ENCODE measurements around the gene ZXDC. TPM values are rescaled to one million over a fixed set of nuclear protein-coding genes. Genes with fewer than 3 reads are reported as not detected.
A peak's percentile ranks its signal among the peaks of the same experiment; 100 is the strongest.

The ZXDC gene
- total and polyA plus RNA-seq, 2 donors (not counting 3 experiments of a cell fraction or from before 2014, with no cell fraction given), result 15.2 to 22.6 TPM

DNA sequence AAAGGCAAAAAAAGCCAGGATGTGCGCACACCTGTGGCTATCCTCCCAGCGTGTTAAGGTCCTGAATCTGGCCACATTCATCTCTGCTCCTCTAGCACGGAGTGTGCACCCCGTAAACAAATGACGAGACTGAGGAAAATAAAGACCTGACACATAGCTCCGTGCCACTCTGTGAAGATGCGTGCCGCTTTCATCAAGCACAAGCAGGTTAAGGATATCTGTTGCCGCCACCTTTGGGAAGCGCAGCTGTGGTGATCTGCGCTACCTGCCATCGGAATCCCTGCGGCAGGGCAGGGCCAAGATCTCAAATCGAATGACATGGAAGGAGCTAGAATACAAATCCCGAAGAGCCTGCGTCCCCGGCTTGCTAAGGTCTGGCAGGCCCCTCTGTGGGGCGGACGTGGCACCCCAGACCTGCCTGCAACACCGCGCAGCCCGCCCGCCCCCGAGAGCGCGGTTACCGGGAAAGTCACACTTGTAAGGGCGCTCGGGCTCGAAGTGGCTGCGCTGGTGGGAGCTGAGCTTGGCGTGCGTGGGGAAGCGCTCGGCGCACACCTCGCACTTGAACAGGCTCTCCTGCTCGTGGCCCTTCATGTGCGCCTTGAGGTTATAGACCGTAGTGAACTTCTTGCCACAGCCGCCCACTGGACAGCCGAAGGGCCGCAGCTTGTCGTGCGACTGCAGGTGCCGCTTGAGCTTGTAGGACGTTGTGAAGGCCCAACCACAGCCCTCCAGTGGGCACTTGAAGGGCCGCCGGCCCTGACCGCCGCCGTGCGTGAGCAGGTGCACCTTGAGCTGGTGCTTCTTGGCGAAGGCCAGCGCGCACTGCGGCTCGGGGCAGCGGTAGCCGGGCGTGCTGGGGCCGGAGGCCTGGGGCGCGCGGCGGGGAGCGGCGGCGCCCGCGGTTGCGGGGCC lies 936 bp downstream of the ZXDC start:
- H3K9ac ChIP-seq (replicated peaks; ENCODE audit: extremely low read depth, insufficient read depth, low read length), result peak overlapping the region; percentile 75
- intact Hi-C loops (cut with micrococcal nuclease), result loop anchor here (2.0 to 10.0 kb wide), 4 partner anchors 216 to 560 kb away; partner anchors contain the start of gene CHCHD6
- peaks cover 9 to 12% of the 10 kb centered on the region in 2 experiments for H3K36me3 ChIP-seq (ENCODE audit: control insufficient read depth in 2 of 2, extremely low read depth in 1 of 2, insufficient read depth in 2 of 2, low read length in 2 of 2)
- TF ChIP-seq EZH2 (IDR thresholded peaks at IDR 0.05; ENCODE audit: borderline replicate concordance, low read depth, low read length, severe bottlenecking) (no peak), MYC (IDR thresholded peaks at IDR 0.05; ENCODE audit: low read depth, low read length) (no peak), POLR2AphosphoS5 (IDR thresholded peaks at IDR 0.05; ENCODE audit: insufficient read depth, low read depth, low read length) (no peak)
- TF ChIP-seq, protein P1, sequence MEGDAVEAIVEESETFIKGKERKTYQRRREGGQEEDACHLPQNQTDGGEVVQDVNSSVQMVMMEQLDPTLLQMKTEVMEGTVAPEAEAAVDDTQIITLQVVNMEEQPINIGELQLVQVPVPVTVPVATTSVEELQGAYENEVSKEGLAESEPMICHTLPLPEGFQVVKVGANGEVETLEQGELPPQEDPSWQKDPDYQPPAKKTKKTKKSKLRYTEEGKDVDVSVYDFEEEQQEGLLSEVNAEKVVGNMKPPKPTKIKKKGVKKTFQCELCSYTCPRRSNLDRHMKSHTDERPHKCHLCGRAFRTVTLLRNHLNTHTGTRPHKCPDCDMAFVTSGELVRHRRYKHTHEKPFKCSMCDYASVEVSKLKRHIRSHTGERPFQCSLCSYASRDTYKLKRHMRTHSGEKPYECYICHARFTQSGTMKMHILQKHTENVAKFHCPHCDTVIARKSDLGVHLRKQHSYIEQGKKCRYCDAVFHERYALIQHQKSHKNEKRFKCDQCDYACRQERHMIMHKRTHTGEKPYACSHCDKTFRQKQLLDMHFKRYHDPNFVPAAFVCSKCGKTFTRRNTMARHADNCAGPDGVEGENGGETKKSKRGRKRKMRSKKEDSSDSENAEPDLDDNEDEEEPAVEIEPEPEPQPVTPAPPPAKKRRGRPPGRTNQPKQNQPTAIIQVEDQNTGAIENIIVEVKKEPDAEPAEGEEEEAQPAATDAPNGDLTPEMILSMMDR (IDR thresholded peaks at IDR 0.05; ENCODE audit: extremely low read depth in 1 of 2, insufficient read depth in 1 of 2, low read depth in 1 of 2, low read length in 2 of 2), result peak in 1 of 2 donors; percentile 18
- TF ChIP-seq, protein P2, sequence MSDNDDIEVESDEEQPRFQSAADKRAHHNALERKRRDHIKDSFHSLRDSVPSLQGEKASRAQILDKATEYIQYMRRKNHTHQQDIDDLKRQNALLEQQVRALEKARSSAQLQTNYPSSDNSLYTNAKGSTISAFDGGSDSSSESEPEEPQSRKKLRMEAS (IDR thresholded peaks at IDR 0.05; ENCODE audit: insufficient read depth, insufficient read length), result no peak
- no peaks in the 10 kb centered on the region for H3K9me1 ChIP-seq (replicated peaks; ENCODE audit: control insufficient read depth, extremely low read depth, insufficient read depth, low read length)
- H3K27ac ChIP-seq (ENCODE audit: insufficient read depth, low read depth, low read length), result peak overlapping the region; percentile 19
- H3K79me2 ChIP-seq (ENCODE audit: control insufficient read depth, insufficient read depth, low read length), result peaks cover 41% of the 10 kb centered on the region
- H2AFZ ChIP-seq (ENCODE audit: low read depth, low read length), result peak overlapping the region; percentile 36
- no peaks in the 10 kb centered on the region for H3K27me3 ChIP-seq (ENCODE audit: control insufficient read depth in 2 of 2, insufficient read depth in 2 of 2, low read length in 2 of 2)
- TSS peak; percentile 28 for BruUV-seq (replicated peaks)
- H3K9me3 ChIP-seq (replicated peaks; ENCODE audit: control insufficient read depth, insufficient read depth, low read length), result no peaks in the 10 kb centered on the region
- ChIA-PET CTCF (interaction anchor here (1.0 to 2.2 kb wide), 7 partner anchors 12 to 341 kb away, joined by 3 to 8 read pairs (median 5); no protein-coding TSS in a partner anchor), POLR2A (no interaction called here)
- H4K20me1 ChIP-seq (replicated peaks; ENCODE audit: control insufficient read depth, extremely low read depth, insufficient read depth, low read length), result no peaks in the 10 kb centered on the region
- dilution Hi-C loops (cut with MboI; ENCODE audit: extremely low pct_ligation_motif_present, low sequenced_read_pairs), result no loop called here
- FAIRE-seq (peak; percentile 52), DNase-seq (ENCODE audit: low read depth, low spot score) (peak; percentile 65)
- H3K4me1 ChIP-seq (ENCODE audit: control insufficient read depth, extremely low read depth, insufficient read depth, low read length), result peaks cover 33% of the 10 kb centered on the region
- H3K4me2 ChIP-seq (ENCODE audit: insufficient read depth, low read length), result peak overlapping the region; percentile 41
- peak overlapping the region; percentile 12 to 72 (median 42) for H3K4me3 ChIP-seq (replicated peaks in 1 of 3; ENCODE audit: insufficient read depth in 1 of 3, low read depth in 1 of 3, low read length in 3 of 3)

All from endothelial cell of umbilical vein (primary cell).